ENCODE results near the gene SLC10A1.
"Not testable (repeated sequence)": the region's sequence is repeated elsewhere in the genome, so short reads cannot be mapped to it uniquely, and the experiment has no call there.

SLC10A1 gene

DNA sequence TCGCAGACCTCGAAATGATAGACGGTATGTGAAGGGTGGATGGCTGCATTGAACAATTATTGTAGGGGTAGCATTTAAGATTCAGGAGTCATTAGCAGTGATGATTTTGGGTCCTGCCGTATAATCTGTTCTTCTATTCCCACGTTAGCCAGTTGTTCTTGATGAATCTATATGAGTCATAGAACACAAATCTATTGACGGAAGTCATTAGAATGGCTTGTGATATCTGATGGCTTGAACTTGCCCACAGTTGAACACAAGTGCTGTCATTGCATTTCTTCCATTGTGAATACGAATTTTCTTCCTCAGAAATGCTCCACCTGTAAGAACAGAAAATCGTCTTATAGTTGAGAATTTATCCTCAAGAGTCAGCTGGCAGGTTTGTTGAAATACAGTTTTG is 28.2 kb downstream of the SLC10A1 start:
- no peak for DNase-seq

DNA sequence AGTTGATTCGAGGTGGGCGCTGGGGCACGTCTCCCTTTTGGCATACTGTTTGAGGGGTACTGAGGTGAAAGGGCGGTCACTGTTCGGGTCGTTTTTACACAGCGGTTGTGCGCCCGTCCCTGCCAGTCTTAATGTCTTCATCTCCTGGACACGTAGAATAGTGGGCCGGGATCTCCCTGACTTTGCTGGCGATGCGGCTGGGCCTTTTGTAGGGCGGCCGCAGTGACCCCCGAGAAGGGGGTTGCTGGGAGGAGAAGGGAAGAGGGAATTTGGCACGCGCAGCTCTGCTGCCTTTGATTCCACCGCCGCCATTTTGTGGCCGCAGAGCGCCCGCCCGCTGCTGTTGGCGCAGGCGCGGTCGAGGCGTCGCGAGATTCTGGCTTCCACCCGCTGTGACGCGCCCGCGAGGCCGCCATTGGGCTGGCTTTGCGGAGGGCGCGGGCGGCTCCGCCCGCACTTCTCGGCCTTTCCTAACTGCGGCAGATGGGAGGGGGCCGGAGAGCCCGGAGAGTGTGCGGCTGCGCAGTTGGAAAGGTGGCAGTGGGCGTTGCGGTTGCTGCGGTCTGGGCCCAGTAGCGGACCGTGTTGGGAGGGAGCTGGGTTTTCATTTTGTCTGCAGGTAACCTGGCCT is 29.6 kb downstream of the SLC10A1 start:
- DNase-seq = peak; percentile 94 to 95

DNA sequence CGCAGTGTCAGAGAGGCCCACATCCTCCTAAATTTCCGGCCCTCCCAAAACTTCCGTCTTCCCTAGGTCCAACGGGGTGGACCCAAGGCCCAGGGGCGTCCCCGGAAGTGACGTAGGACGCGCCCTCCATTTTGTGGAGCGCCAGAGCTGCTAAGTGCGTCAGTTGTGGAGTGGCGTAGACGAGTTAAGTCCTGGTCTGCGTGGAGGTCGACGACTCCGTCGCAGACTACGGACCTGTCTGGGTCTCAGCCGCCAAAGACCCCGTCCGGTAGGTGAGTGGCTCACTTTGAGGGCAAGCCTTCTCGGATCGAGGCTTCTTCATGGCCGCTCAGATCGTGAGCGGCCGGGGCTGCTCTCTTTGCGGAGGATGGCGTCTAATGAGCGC is 30.1 kb downstream of the SLC10A1 start, which contains the start of gene SRSF5:
Gene SRSF5, plus strand, starts transcription at position 159 of the 385 bp plus-strand sequence. CDS start 1,015 bp downstream, outside the sequence.
- peak; percentile 96 for DNase-seq

DNA sequence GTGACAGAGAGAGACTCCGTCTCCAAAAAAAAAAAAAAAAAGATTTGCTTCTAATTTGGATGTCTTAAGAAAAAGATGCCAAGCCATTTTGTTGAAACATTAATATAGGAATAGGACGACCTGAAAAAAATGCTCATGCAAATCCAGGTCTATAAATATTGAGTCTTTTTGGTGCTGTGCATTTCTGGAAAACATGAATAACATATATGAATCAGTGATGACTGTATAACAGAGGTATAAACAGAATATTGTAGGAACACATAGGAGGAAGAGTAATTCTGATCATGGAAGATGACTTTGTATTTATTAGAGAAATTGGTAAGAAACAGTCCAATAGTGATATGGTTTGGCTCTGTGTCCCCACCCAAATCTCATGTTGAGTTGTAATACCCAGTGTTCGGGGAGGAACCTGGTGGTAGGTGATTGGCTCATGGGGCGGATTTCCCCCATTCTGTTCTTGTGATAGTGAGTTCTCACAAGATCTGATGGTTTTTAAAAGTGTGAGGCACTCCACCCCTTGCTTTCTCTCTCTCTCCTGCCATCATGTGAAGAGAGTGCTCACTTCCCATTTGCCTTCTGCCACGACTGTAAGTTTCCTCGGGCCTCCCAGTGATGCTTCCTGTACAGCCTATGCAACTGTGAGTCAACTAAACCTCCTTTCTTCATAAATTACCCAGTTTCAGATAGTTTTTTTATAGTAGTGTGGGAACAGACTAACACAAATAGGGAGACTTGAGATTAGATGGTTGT is 33.1 kb downstream of the SLC10A1 start:
- DNase-seq = peak; percentile 46 to 56

DNA sequence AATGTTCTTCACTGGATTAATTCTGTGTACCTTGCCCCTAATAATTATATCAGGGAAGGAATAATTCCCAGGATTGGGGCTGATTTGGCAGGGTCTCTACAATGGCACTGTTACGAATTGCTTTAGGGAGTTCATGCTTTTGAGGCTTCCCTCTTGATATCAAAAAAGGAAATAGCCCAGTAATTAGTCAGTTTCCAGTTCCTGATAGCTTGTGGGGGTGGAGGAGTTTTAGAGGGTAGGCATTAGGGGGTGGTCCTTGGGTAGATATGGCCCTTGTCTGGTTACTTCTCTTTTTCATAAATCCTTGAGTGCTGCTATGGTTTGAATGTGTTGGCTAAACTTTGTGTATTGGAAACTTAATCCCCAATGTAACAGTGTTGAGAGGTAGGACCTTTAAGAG is 36.2 kb downstream of the SLC10A1 start:
- no peak for DNase-seq

DNA sequence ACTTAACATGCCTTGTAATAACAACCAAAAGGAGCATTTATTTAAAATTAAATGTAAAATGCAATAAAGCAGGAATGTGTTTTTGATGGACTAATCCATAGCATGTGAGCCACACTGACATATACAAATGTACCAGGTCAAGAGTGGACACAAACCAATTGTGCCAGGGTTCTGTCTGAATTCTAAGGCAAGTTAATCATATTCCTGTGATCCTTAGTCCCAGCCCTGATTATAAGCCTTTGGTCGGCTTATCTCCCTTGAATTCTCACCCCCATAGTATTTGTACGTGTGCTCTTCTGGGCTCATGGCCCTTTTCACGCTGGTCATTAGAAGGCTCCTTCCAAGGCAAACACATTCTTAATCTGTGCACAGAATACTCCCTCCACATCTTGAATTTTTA is 40.7 kb downstream of the SLC10A1 start:
- no peak for DNase-seq

DNA sequence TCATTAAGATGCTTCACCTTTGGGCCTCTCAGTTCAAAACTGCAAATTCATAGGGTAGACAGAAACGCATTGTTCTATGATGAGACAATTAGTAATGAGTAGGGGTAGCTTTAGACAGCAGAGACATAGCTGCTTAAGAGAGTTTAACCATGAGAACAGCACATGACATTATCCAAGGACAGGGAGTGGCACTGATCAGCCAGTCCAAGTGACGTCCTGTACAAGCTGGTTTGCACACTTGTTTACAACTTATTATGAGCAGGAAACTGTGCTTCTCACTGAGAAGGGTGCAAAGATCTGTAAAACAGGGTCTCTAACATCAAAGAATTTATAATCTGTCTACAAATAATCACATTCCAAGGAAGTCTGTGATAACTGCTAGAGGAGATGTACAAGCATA is 41.3 kb downstream of the SLC10A1 start:
- DNase-seq = no peak

DNA sequence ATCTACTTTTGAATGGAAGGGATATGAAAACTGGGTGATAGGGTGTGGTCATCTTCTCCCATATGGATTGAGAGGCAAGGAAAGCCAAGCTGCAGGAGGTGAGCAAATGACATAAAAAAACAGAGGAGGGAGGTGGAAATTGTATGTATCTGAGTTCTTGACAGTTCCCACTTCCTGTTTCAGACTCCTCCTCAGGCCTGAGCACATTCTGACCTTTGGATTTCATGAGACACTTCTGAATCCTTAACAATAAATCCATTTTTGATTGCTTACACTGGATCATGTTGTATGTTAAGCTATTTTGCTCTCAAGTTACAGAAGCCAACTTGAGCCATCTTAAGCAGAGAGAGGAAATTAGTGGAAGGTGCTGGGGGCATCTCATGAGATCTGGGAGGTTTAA is 41.7 kb downstream of the SLC10A1 start:
- DNase-seq = no peak

DNA sequence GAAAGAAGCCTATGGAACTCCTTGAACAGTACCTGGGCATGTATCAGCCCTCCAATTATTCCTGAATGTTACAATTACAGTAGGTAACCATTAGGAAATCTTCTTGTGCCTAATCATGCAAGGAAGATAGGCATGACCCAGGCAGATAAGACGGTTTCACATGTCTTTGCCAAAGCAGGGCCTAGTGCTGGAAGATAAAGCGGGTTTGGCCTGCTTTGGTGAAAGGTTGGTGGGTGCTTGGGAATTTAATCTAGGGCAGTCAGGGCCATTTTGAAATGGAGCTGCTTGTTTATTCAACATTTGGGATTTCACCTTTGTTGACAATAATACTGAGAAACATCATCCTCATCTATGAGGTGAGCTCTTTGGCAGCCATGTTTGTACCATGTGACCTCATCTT is 42.6 kb downstream of the SLC10A1 start:
- DNase-seq = no peak

DNA sequence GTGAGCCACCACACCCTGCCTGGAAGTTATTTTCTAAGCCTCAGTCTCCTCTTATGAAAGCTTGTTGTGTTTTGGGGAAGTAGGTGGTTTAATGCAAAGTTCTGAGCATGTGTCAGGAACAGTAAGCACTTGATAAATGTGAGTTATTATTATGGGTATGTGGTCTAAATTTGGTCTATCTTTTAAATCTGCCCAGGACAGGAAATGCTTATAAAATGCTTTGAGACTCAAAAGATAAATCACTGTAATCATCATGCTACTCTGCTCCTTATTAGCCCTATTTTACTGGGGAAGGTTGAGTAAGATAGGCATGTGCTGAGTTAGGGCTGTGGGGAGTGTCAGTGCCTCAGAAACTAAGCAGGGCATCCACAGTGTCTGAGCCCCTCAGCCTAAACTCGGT is 43.2 kb downstream of the SLC10A1 start:
- DNase-seq = no peak

DNA sequence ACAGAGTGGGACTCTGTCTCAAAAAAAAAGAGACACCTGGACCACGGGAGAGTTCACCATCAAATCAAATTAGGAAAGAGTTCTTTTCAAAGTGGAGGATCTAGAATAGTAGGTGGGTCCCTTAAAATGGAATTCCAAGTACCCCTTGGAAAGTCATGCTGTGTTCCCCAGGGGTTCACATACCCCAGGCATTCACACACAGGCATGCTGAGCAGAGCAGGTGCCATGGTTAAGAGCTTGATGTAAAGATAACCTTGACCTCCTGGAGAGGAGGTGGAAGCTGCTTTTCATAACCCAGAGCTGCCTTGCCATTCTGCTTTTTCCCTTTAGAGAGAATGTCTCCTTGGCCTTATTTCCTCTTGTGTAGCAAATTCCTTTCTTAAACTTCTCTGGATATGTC is 44.3 kb downstream of the SLC10A1 start:
- DNase-seq = no peak

- DNase-seq = no peak
Measured at GRCh38 chr14:69750495-69750894, 46.5 kb downstream of the SLC10A1 start.

GRCh38 chr14:69749956-69750355 is 47.1 kb downstream of the SLC10A1 start:
- no peak for DNase-seq

DNA sequence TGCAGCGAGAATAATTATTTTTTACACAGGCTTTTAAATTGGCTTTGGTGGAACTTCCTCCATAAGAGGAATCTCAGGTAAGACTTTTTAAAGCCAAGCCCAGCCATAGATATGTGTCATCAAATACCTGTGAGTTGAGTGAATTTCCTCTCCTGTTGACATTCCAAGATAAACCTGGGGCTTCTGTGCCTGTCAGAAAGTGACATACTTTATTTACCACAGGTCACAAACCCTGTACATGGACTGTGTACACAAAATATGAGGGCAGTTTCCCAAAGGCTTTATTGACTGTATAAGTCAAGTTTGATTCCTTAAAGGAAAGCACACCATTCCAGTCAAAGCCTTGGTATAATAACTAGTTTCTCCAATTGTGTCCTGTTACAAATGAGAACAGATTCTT is 56.0 kb downstream of the SLC10A1 start:
- no peak for DNase-seq

GRCh38 chr14:69736405-69736804 is 60.6 kb downstream of the SLC10A1 start:
- DNase-seq = not testable (repeated sequence)

DNA sequence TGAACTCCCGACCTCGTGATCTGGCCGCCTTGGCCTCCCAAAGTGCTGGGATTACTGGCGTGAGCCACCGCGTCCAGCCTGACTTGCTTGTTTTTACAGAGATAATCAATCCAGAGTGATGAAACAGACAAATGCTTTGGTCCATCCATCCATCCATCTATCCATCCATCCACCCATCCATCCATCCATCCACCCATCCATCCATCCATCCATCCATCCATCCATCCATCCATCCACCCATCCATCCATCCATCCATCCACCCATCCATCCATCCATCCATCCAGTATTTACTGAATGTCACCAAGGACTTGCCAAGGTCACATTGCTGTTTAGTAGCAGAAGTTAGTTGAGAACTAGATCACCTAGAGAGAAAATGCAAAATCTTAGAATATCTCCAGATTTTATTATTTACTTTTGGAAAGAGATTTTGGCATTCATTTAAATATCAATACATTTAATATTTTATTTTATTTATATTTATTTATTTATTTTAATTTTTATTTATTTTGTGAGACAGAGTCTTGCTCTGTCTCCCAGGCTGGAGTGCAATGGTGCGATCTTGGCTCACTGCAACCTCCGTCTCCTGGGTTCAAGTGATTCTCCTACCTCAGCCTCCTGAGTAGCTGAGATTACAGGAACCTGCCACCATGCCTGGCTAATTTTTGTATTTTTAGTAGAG is 65.0 kb downstream of the SLC10A1 start:
- not testable (repeated sequence) for DNase-seq

- DNase-seq = no peak
Measured at GRCh38 chr14:69727860-69728259, 69.2 kb downstream of the SLC10A1 start.

- peak; percentile 92 to 95 for DNase-seq
Measured at GRCh38 chr14:69726761-69727511, 70.1 kb downstream of the SLC10A1 start.

Data from activated T-cell treated with anti-CD3 and anti-CD28 coated beads, Interleukin-2, amount 50 U/mL, for 48 hours (primary cell).